K562 (cell line): ENCODE data around the gene HSPH1. TPM values are rescaled to one million over a fixed set of nuclear protein-coding genes. Genes with fewer than 3 reads are reported as not detected.

Source experiments
- ATF1 ChIP-seq, 2 experiments: fragments of 450-650 bp in 1 of 2; IDR thresholded peaks; 2 replicates each; pipeline ENCODE4 v1.6.1; 2016; ENCODE audit warnings: missing compliant biosample characterization in 1 of 2, missing genetic modification characterization in 1 of 2
- DPF2 ChIP-seq: fragments of 450-650 bp; IDR thresholded peaks from 2 replicates; pipeline ENCODE4 v1.6.1; 2016
- HDAC6 ChIP-seq: IDR thresholded peaks from 2 replicates; pipeline ENCODE4 v1.6.1; 2012; ENCODE audit warnings: low read depth, mild to moderate bottlenecking, control low read depth, inconsistent platforms, low read length, moderate library complexity
- HNRNPK ChIP-seq: fragments of 200-400 bp; formaldehyde crosslinking; IDR thresholded peaks from one replicate; pipeline ENCODE4 v1.6.1; 2018; ENCODE audit warnings: mild to moderate bottlenecking, low read depth, low read length; ENCODE audit not compliant: poor library complexity, severe bottlenecking
- MAFF ChIP-seq: IDR thresholded peaks from 2 replicates; pipeline ENCODE4 v1.6.1; 2012; ENCODE audit warnings: low read length, improper control_type of control experiment
- MAFG ChIP-seq: fragments of 450-650 bp; conservative IDR thresholded peaks from 2 replicates; pipeline ENCODE4 v1.6.1; 2016; ENCODE audit warnings: missing genetic modification characterization, missing compliant biosample characterization
- NBN ChIP-seq: fragments of 450-650 bp; IDR thresholded peaks from 2 replicates; pipeline ENCODE4 v1.6.1; 2016; ENCODE audit warnings: low read depth, mild to moderate bottlenecking
- NELFE ChIP-seq: IDR thresholded peaks from 2 replicates; pipeline ENCODE4 v1.6.1; 2011; ENCODE audit warnings: mild to moderate bottlenecking; ENCODE audit not compliant: insufficient read depth, insufficient read length
- POLR2A ChIP-seq: fragments of 450-650 bp; conservative IDR thresholded peaks from 2 replicates; pipeline ENCODE4 v1.6.1; 2016
- POLR2B ChIP-seq: fragments of 450-650 bp; IDR thresholded peaks from 2 replicates; pipeline ENCODE4 v1.6.1; 2018; ENCODE audit warnings: low read depth; ENCODE audit not compliant: partially characterized antibody
- RBBP5 ChIP-seq: fragments of 200-600 bp; sonication (generic); IDR thresholded peaks from 2 replicates; pipeline ENCODE4 v1.6.1; 2012; ENCODE audit warnings: borderline replicate concordance, mild to moderate bottlenecking, low read length, control low read depth, inconsistent platforms; ENCODE audit not compliant: insufficient read depth, poor library complexity, severe bottlenecking
- SAFB2 ChIP-seq: fragments of 200-400 bp; formaldehyde crosslinking; IDR thresholded peaks from 2 replicates; pipeline ENCODE4 v1.6.1; 2018; ENCODE audit warnings: borderline replicate concordance, low read length, low read depth, moderate library complexity; ENCODE audit not compliant: severe bottlenecking
- ZBTB11 ChIP-seq, 3 experiments: fragments of 200-800 bp in 1 of 3; fragments of 250-450 bp in 1 of 3; fragments of 450-650 bp in 1 of 3; sonication (Bioruptor Pico) in 1 of 3; sonication (Bioruptor generic) in 1 of 3; formaldehyde crosslinking in 1 of 3; IDR thresholded peaks; 2 replicates each; pipeline versions ENCODE4 v1.6.1 to v1.8.0; 2016 to 2022; ENCODE audit warnings: mild to moderate bottlenecking in 2 of 3, missing genetic modification characterization in 2 of 3, missing compliant biosample characterization in 1 of 3, moderate library complexity in 1 of 3
- ZNF583 ChIP-seq: fragments of 250-450 bp; sonication (Bioruptor Pico); IDR thresholded peaks from 2 replicates; pipeline ENCODE4 v1.4.0; 2020
- polyA plus RNA-seq, 8 experiments: library from polyadenylated mRNA; depleted of rRNA in 4 of 8; stranded (reverse) in 5 of 8; unstranded in 3 of 8; fragments of >200 nt; fragmentation: Nextera tagmentation in 2 of 8; fragmentation: Illumina TruSeq in 1 of 8; extraction: Ambion mirVana in 2 of 8; extraction: Trizol in 1 of 8; gene quantifications; 2 replicates each; pipeline versions ENCODE4 v1.2.1 to v1.2.3, GENCODE V29; 2011 to 2014; ENCODE audit warnings: inconsistent platforms in 1 of 8, missing spikeins in 1 of 8
- total RNA-seq, 7 experiments: library from RNA; depleted of rRNA in 6 of 7; stranded (reverse); fragments of >200 nt in 6 of 7; fragmentation: Illumina TruSeq in 2 of 7; extraction: Trizol in 2 of 7; gene quantifications; 2 replicates each; pipeline versions ENCODE4 v1.2.1 to v1.2.3, GENCODE V29; 2011 to 2021; ENCODE audit warnings: low replicate concordance in 1 of 7
- TF ChIP-seq, protein P1 (sequence below): sonication (generic); formaldehyde crosslinking; IDR thresholded peaks from 2 replicates; pipeline ENCODE4 v1.8.1; 2022; ENCODE audit warnings: missing genetic modification reagents
- TF ChIP-seq, protein P2 (sequence below), 2 experiments: IDR thresholded peaks; 2 replicates each; pipeline ENCODE4 v1.6.1; 2011; ENCODE audit warnings: borderline replicate concordance in 1 of 2, control low read depth in 1 of 2, low read depth in 1 of 2, low read length in 1 of 2, mild to moderate bottlenecking in 1 of 2, mixed read lengths in 1 of 2, moderate library complexity in 1 of 2; ENCODE audit not compliant: insufficient read depth in 1 of 2, insufficient read length in 1 of 2, poor library complexity in 1 of 2, severe bottlenecking in 1 of 2; ENCODE audit errors: extremely low read depth in 1 of 2

Gene HSPH1
- total and polyA plus RNA-seq, 9 of the 15 experiments (the other 6 are each of a cell fraction or from before 2014, with no cell fraction given), result 34.6 to 104 (median 64.7) TPM

- TF ChIP-seq, protein P1, sequence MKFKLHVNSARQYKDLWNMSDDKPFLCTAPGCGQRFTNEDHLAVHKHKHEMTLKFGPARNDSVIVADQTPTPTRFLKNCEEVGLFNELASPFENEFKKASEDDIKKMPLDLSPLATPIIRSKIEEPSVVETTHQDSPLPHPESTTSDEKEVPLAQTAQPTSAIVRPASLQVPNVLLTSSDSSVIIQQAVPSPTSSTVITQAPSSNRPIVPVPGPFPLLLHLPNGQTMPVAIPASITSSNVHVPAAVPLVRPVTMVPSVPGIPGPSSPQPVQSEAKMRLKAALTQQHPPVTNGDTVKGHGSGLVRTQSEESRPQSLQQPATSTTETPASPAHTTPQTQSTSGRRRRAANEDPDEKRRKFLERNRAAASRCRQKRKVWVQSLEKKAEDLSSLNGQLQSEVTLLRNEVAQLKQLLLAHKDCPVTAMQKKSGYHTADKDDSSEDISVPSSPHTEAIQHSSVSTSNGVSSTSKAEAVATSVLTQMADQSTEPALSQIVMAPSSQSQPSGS (CRISPR knock-in tag), result no peak
- TF ChIP-seq POLR2B (peak; percentile 58), ATF1 (CRISPR knock-in tag; IDR thresholded peaks at IDR 0.05) (no peak), ATF1 (tag; IDR thresholded peaks at IDR 0.05) (peak; percentile 96), RBBP5 (no peak), NELFE (no peak), HNRNPK (no peak), HDAC6 (no peak), NBN (0 out of 2 replicates have a peak, but pooled peaks have one; percentile 72), ZNF583 (CRISPR knock-in tag) (0 out of 2 replicates have a peak, but pooled peaks have one; percentile 28), ZBTB11 (CRISPR knock-in tag; IDR thresholded peaks at IDR 0.05) (peak in 1 of 3 experiments; percentile 20; a peak in 1 of 6 replicates), DPF2 (peak; percentile 50; the same call in 1 of the 2 replicates), MAFF (peak; percentile 49; the same call in 1 of the 2 replicates), SAFB2 (no peak), MAFG (tag) (no peak), POLR2A (peak; percentile 59)
- TF ChIP-seq, protein P2, sequence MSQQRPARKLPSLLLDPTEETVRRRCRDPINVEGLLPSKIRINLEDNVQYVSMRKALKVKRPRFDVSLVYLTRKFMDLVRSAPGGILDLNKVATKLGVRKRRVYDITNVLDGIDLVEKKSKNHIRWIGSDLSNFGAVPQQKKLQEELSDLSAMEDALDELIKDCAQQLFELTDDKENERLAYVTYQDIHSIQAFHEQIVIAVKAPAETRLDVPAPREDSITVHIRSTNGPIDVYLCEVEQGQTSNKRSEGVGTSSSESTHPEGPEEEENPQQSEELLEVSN (IDR thresholded peaks at IDR 0.05; ENCODE audit: borderline replicate concordance in 1 of 2, extremely low read depth in 1 of 2, insufficient read depth in 1 of 2, insufficient read length in 1 of 2, low read depth in 1 of 2, low read length in 1 of 2, poor library complexity in 1 of 2, severe bottlenecking in 1 of 2), result peak in 1 of 2 experiments; percentile 11
Measured at GRCh38 chr13:31162151-31163008, 676 bp upstream of the HSPH1 start (continued).
